ENCODE data around the gene PTPN1.

Gene PTPN1

GRCh38 chr20:50629670-50630045 lies 119.5 kb downstream of the PTPN1 start:
- DNase-seq (ENCODE audit: low read depth in 1 of 2, low spot score in 1 of 2), result no peak

- no peak for DNase-seq (ENCODE audit: low read depth in 1 of 2, low spot score in 1 of 2)
Observed at GRCh38 chr20:50630578-50631263, 120.5 kb downstream of the PTPN1 start.

- no peak for DNase-seq (ENCODE audit: low read depth in 1 of 2, low spot score in 1 of 2)
Observed at GRCh38 chr20:50632236-50632635, 122.1 kb downstream of the PTPN1 start.

- no peak for DNase-seq (ENCODE audit: low read depth in 1 of 2, low spot score in 1 of 2)
Observed at GRCh38 chr20:50632701-50633100, 122.5 kb downstream of the PTPN1 start.

- DNase-seq (ENCODE audit: low read depth in 1 of 2, low spot score in 1 of 2), result no peak
Observed at GRCh38 chr20:50633361-50633760, 123.2 kb downstream of the PTPN1 start.

- DNase-seq (ENCODE audit: low read depth in 1 of 2, low spot score in 1 of 2), result no peak
Observed at GRCh38 chr20:50634191-50634590, 124.0 kb downstream of the PTPN1 start.
